C4-2B (cell line): ENCODE results near the gene PRCD.

Source experiments
- CTCF ChIP-seq: fragments of 450-650 bp; conservative IDR thresholded peaks from 2 replicates; pipeline ENCODE4 v1.5.1; 2017; ENCODE audit warnings: mild to moderate bottlenecking
- ZFX ChIP-seq: fragments of 450-650 bp; IDR thresholded peaks from 2 replicates; pipeline ENCODE4 v1.6.1; 2017

- TF ChIP-seq CTCF (no peak), ZFX (no peak)
These were observed 12.3 kb upstream of the PRCD start for GRCh38 chr17:76527430-76528111.
